Measurements from ENCODE around the gene TMEM184A. TPM values are rescaled to one million over a fixed set of nuclear protein-coding genes. Genes with fewer than 3 reads are reported as not detected.

The TMEM184A gene
- total RNA-seq, 6 experiments from 2014 or later: 15.1 to 32.8 (median 26.7) TPM

DNA sequence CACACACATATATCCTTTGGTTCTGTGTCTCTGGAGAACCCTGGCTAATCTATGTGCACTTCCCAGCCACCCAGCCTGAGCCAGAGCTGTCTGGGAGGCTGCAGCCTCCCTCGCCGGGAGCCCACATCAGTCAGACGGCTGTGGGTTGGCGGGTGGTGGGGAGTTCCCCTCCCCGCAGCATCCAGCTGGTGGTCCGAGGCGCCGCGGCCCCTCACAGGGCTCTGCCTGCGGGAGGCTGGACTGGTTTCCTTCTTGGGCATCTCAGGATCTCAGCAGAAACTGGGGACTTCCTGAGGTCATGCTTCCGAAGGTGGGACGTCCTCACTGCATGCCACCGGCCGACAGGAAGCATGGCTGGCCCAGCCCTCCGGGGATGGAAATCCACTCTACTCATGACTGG, 35.9 kb upstream of the TMEM184A start:
- Histone ChIP-seq H3K27me3 (no peaks in the 10 kb centered on the region), H3K9me3 (peaks cover 0 to 3% (median 0%) of the 10 kb centered on the region in 4 donors), H3K4me1 (no peaks in the 10 kb centered on the region), H3K4me3 (no peak overlapping the region), H3K36me3 (no peaks in the 10 kb centered on the region), H3K27ac (no peak overlapping the region)
- DNase-seq (no peak), ATAC-seq (no peak)
- intact Hi-C loops (cut with DNase I): no loop called here
- TF ChIP-seq, protein P1, sequence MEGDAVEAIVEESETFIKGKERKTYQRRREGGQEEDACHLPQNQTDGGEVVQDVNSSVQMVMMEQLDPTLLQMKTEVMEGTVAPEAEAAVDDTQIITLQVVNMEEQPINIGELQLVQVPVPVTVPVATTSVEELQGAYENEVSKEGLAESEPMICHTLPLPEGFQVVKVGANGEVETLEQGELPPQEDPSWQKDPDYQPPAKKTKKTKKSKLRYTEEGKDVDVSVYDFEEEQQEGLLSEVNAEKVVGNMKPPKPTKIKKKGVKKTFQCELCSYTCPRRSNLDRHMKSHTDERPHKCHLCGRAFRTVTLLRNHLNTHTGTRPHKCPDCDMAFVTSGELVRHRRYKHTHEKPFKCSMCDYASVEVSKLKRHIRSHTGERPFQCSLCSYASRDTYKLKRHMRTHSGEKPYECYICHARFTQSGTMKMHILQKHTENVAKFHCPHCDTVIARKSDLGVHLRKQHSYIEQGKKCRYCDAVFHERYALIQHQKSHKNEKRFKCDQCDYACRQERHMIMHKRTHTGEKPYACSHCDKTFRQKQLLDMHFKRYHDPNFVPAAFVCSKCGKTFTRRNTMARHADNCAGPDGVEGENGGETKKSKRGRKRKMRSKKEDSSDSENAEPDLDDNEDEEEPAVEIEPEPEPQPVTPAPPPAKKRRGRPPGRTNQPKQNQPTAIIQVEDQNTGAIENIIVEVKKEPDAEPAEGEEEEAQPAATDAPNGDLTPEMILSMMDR (IDR thresholded peaks at IDR 0.05): no peak
- no peak for TF ChIP-seq POLR2A (IDR thresholded peaks at IDR 0.05)
- 0% methylated on average over 5 of the region's 15 CpGs for WGBS (ENCODE audit: insufficient coverage, low coverage, low lambda C conversion rate, missing lambda C conversion rate)

DNA sequence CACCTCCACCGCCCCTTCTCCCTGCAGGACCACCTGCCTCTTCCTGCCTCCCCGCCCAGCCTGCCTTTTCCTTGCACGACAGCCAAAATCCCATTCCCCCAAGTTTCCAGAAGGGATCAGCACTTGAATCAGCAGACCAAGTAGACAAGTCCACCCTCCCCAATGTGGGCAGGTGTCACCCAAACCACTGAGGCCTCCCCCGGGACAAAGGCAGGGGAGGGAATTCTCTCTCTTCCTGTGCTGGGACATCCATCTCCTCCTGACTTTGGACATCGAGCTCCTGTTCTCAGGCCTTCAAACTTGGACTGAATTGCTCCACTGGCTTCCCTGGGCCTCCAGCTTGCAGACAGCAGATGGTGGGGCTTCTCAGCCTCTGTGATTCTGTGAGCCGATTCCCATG, 35.4 kb upstream of the TMEM184A start:
- no peaks in the 10 kb centered on the region for H3K27me3 ChIP-seq
- WGBS (ENCODE audit: insufficient coverage, low coverage, low lambda C conversion rate, missing lambda C conversion rate): 74% methylated on average over 3 of the region's 6 CpGs

DNA sequence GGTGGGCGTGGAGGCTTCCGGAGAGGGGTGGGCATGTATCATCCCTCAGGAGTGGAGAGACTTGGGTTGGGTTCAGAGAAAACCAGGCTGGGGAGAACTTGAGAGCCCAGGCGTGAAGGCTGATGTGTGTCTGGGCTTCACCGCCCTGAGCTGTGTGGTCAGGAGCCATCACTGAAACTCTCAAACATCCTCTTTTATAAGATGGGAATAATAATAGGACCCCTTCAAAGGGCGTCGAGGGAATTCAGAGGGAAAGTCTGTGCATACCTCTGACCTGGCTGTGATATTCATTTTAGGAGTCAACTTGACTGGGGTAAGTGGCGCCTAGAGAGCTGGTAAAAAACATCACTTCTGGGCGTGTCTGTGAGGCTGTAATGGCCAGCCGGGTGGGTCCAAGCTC, 34.9 kb upstream of the TMEM184A start:
- TF ChIP-seq, protein P1 (IDR thresholded peaks at IDR 0.05): no peak
- TF ChIP-seq POLR2A (IDR thresholded peaks at IDR 0.05): no peak

More for the DNA sequence above, 35.4 kb upstream of the TMEM184A start:
- no peaks in the 10 kb centered on the region for H3K36me3 ChIP-seq
- TF ChIP-seq, protein P1 (IDR thresholded peaks at IDR 0.05): no peak
- TF ChIP-seq POLR2A (IDR thresholded peaks at IDR 0.05): no peak
- DNase-seq (no peak), ATAC-seq (no peak)
- H3K9me3 ChIP-seq: peaks cover 0 to 3% (median 0%) of the 10 kb centered on the region in 4 donors
- H3K4me3 ChIP-seq: no peak overlapping the region
- H3K27ac ChIP-seq: no peak overlapping the region
- no peaks in the 10 kb centered on the region for H3K4me1 ChIP-seq
- intact Hi-C loops (cut with DNase I): no loop called here

GRCh38 chr7:1590476-1590875, 34.5 kb upstream of the TMEM184A start:
- Histone ChIP-seq H3K4me1 (no peaks in the 10 kb centered on the region), H3K4me3 (no peak overlapping the region), H3K27me3 (no peaks in the 10 kb centered on the region), H3K36me3 (no peaks in the 10 kb centered on the region), H3K27ac (no peak overlapping the region), H3K9me3 (peaks cover 0 to 3% (median 0%) of the 10 kb centered on the region in 4 donors)
- DNase-seq (no peak), ATAC-seq (no peak)
- TF ChIP-seq, protein P1 (IDR thresholded peaks at IDR 0.05): no peak
- no peak for TF ChIP-seq POLR2A (IDR thresholded peaks at IDR 0.05)
- intact Hi-C loops (cut with DNase I): no loop called here
- 82% methylated on average over 3 of the region's 6 CpGs for WGBS (ENCODE audit: insufficient coverage, low coverage, low lambda C conversion rate, missing lambda C conversion rate)

More for the DNA sequence above, 34.9 kb upstream of the TMEM184A start:
- Histone ChIP-seq H3K4me1 (no peaks in the 10 kb centered on the region), H3K36me3 (no peaks in the 10 kb centered on the region), H3K27ac (no peak overlapping the region), H3K4me3 (no peak overlapping the region), H3K9me3 (peaks cover 0 to 3% (median 0%) of the 10 kb centered on the region in 4 donors), H3K27me3 (no peaks in the 10 kb centered on the region)
- DNase-seq (no peak), ATAC-seq (no peak)
- intact Hi-C loops (cut with DNase I): no loop called here
- 66% methylated on average over 6 of the region's 9 CpGs for WGBS (ENCODE audit: insufficient coverage, low coverage, low lambda C conversion rate, missing lambda C conversion rate)

DNA sequence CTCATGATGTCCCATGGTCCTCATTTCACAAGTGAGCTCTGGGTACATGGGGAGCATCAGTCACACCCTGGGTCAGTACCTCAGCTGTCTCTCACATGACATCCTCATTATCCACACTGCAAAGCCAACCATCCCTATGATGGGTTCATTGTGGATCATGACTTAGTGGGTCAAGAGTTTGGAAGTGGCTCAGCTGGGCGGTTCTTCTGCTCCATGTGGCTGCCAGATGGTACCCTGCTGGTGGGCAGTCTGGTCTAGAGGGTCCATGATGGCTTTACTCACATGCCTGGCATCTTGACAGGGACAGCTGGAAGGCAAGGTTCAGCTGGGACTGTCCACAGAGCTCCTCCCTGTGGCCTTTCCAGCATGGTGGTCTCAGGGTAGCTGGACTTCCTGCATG, 33.0 kb upstream of the TMEM184A start:
- TF ChIP-seq POLR2A (IDR thresholded peaks at IDR 0.05): no peak
- TF ChIP-seq, protein P1 (IDR thresholded peaks at IDR 0.05): no peak
- Histone ChIP-seq H3K4me3 (no peak overlapping the region), H3K4me1 (no peaks in the 10 kb centered on the region), H3K27me3 (no peaks in the 10 kb centered on the region), H3K27ac (no peak overlapping the region), H3K9me3 (peaks cover 0 to 3% (median 0%) of the 10 kb centered on the region in 4 donors), H3K36me3 (no peaks in the 10 kb centered on the region)
- intact Hi-C loops (cut with DNase I): loop anchor here (10.0 kb wide), 1 partner anchor 616 kb away; no protein-coding TSS in a partner anchor
- no CpG with 5 or more reads among the region's 1 CpG for WGBS (ENCODE audit: insufficient coverage, low coverage, low lambda C conversion rate, missing lambda C conversion rate)
- ATAC-seq (no peak), DNase-seq (no peak)
